ENCODE data around the gene CDH23. TPM values are rescaled to one million over a fixed set of nuclear protein-coding genes. Genes with fewer than 3 reads are reported as not detected.

The CDH23 gene
- total and polyA plus RNA-seq, 2 donors (not counting 1 experiment from before 2014, with no cell fraction given), result 0.01 to 0.17 TPM

- no peak overlapping the region for H3K4me2 ChIP-seq (ENCODE audit: extremely low read depth, insufficient read depth, low read length)
- H3K4me3 ChIP-seq (replicated peaks in 1 of 4; ENCODE audit: control extremely low read depth in 1 of 4, insufficient read depth in 1 of 4, low read depth in 3 of 4, low read length in 4 of 4), result no peak overlapping the region
- H3K4me1 ChIP-seq (ENCODE audit: control insufficient read depth, extremely low read depth, insufficient read depth, low read length), result no peaks in the 10 kb centered on the region
- no peak overlapping the region for H3K27ac ChIP-seq (ENCODE audit: insufficient read depth, low read length)
- TF ChIP-seq EZH2 (IDR thresholded peaks at IDR 0.05; ENCODE audit: low read length, missing control alignments) (no peak), CTCF (conservative IDR thresholded peaks at IDR 0.05 in 1 of 2, IDR thresholded peaks at IDR 0.05 in 1 of 2; ENCODE audit: low read depth in 1 of 2, low read length in 2 of 2) (no peak)
- no peak overlapping the region for H2AFZ ChIP-seq (ENCODE audit: low read length)
- no peaks in the 10 kb centered on the region for H3K9me3 ChIP-seq (ENCODE audit: control insufficient read depth, insufficient read depth, low read depth, low read length)
- no peak for DNase-seq (ENCODE audit: low read depth in 2 of 2)
- H3K27me3 ChIP-seq (ENCODE audit: control insufficient read depth, insufficient read depth, low read length), result peaks cover 2% of the 10 kb centered on the region
- no peaks in the 10 kb centered on the region for H3K36me3 ChIP-seq (ENCODE audit: control insufficient read depth, insufficient read depth, low read length)
- H3K9ac ChIP-seq (ENCODE audit: insufficient read depth, low read length), result no peak overlapping the region
- no peaks in the 10 kb centered on the region for H3K79me2 ChIP-seq (ENCODE audit: control insufficient read depth, insufficient read depth, low read length)
- H4K20me1 ChIP-seq (ENCODE audit: control insufficient read depth, extremely low read depth, insufficient read depth, low read length), result no peaks in the 10 kb centered on the region
Measured at GRCh38 chr10:71565284-71566000, 168.7 kb downstream of the CDH23 start.

GRCh38 chr10:71567006-71567405 lies 170.3 kb downstream of the CDH23 start:
- Histone ChIP-seq H4K20me1 (ENCODE audit: control insufficient read depth, extremely low read depth, insufficient read depth, low read length) (no peaks in the 10 kb centered on the region), H2AFZ (ENCODE audit: low read length) (no peak overlapping the region), H3K27me3 (ENCODE audit: control insufficient read depth, insufficient read depth, low read length) (peaks cover 2% of the 10 kb centered on the region), H3K27ac (ENCODE audit: insufficient read depth, low read length) (no peak overlapping the region), H3K4me2 (ENCODE audit: extremely low read depth, insufficient read depth, low read length) (no peak overlapping the region), H3K9ac (ENCODE audit: insufficient read depth, low read length) (no peak overlapping the region), H3K36me3 (ENCODE audit: control insufficient read depth, insufficient read depth, low read length) (no peaks in the 10 kb centered on the region), H3K4me1 (ENCODE audit: control insufficient read depth, extremely low read depth, insufficient read depth, low read length) (no peaks in the 10 kb centered on the region), H3K9me3 (ENCODE audit: control insufficient read depth, insufficient read depth, low read depth, low read length) (no peaks in the 10 kb centered on the region), H3K79me2 (ENCODE audit: control insufficient read depth, insufficient read depth, low read length) (no peaks in the 10 kb centered on the region), H3K4me3 (replicated peaks in 1 of 4; ENCODE audit: control extremely low read depth in 1 of 4, insufficient read depth in 1 of 4, low read depth in 3 of 4, low read length in 4 of 4) (no peak overlapping the region)
- no peak for TF ChIP-seq EZH2 (IDR thresholded peaks at IDR 0.05; ENCODE audit: low read length, missing control alignments)
- no peak for TF ChIP-seq CTCF (conservative IDR thresholded peaks at IDR 0.05 in 1 of 2, IDR thresholded peaks at IDR 0.05 in 1 of 2; ENCODE audit: low read depth in 1 of 2, low read length in 2 of 2)
- no peak for DNase-seq (ENCODE audit: low read depth in 2 of 2)

- no peak overlapping the region for H3K27ac ChIP-seq (ENCODE audit: insufficient read depth, low read length)
- no peaks in the 10 kb centered on the region for H3K79me2 ChIP-seq (ENCODE audit: control insufficient read depth, insufficient read depth, low read length)
- no peak overlapping the region for H3K4me2 ChIP-seq (ENCODE audit: extremely low read depth, insufficient read depth, low read length)
- no peak overlapping the region for H3K4me3 ChIP-seq (replicated peaks in 1 of 4; ENCODE audit: control extremely low read depth in 1 of 4, insufficient read depth in 1 of 4, low read depth in 3 of 4, low read length in 4 of 4)
- no peak for DNase-seq (ENCODE audit: low read depth in 2 of 2)
- no peaks in the 10 kb centered on the region for H4K20me1 ChIP-seq (ENCODE audit: control insufficient read depth, extremely low read depth, insufficient read depth, low read length)
- no peak overlapping the region for H2AFZ ChIP-seq (ENCODE audit: low read length)
- H3K27me3 ChIP-seq (ENCODE audit: control insufficient read depth, insufficient read depth, low read length), result peaks cover 2% of the 10 kb centered on the region
- TF ChIP-seq CTCF (conservative IDR thresholded peaks at IDR 0.05 in 1 of 2, IDR thresholded peaks at IDR 0.05 in 1 of 2; ENCODE audit: low read depth in 1 of 2, low read length in 2 of 2) (no peak), EZH2 (IDR thresholded peaks at IDR 0.05; ENCODE audit: low read length, missing control alignments) (no peak)
- H3K36me3 ChIP-seq (ENCODE audit: control insufficient read depth, insufficient read depth, low read length), result no peaks in the 10 kb centered on the region
- no peaks in the 10 kb centered on the region for H3K9me3 ChIP-seq (ENCODE audit: control insufficient read depth, insufficient read depth, low read depth, low read length)
- H3K9ac ChIP-seq (ENCODE audit: insufficient read depth, low read length), result no peak overlapping the region
- H3K4me1 ChIP-seq (ENCODE audit: control insufficient read depth, extremely low read depth, insufficient read depth, low read length), result no peaks in the 10 kb centered on the region
Measured at GRCh38 chr10:71568896-71569492, 172.3 kb downstream of the CDH23 start.

Data from fibroblast of lung (primary cell).